ENCODE measurements around the gene IGSF21.

DNA sequence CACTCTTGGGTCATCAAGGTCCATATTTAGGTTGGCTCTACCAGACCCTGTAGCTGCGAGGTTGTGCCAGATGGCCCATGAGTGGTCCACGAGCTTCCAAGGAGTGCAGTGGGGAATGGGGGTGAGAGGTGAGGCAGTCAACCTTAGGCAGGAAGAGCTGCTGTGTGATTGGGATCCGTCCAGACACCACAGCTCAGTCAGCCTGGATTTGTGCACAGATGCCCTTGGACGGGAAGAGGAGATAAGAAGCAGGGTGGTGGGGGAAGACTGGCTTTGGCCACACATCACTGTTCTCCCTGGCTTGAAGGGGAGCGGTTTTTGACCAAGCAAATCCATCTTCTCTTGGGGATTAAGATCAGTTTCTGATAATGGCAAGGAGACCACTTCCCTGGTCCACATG, 130.6 kb downstream of the IGSF21 start:
- TF ChIP-seq CTCF (IDR thresholded peaks at IDR 0.05): no peak
- no peak for TF ChIP-seq EZH2 (IDR thresholded peaks at IDR 0.05; ENCODE audit: borderline replicate concordance, insufficient read depth, low read depth, low read length, poor library complexity, severe bottlenecking)
